Measurements from ENCODE around the gene FAAH2.
"Not testable (repeated sequence)": the region's sequence is repeated elsewhere in the genome, so short reads cannot be mapped to it uniquely, and the experiment has no call there.

The FAAH2 gene

GRCh38 chrX:57380026-57380796 lies 93.7 kb downstream of the FAAH2 start:
- DNase-seq: no peak

- DNase-seq: not testable (repeated sequence)
These were observed 107.7 kb downstream of the FAAH2 start for GRCh38 chrX:57394162-57394561.

- DNase-seq: not testable (repeated sequence)
These were observed 116.7 kb downstream of the FAAH2 start for GRCh38 chrX:57403191-57403590.

- DNase-seq: no peak
These were observed 119.6 kb downstream of the FAAH2 start for GRCh38 chrX:57406149-57406548.

GRCh38 chrX:57417827-57418226 lies 131.3 kb downstream of the FAAH2 start:
- no peak for DNase-seq

- DNase-seq: no peak
These were observed 135.8 kb downstream of the FAAH2 start for GRCh38 chrX:57422289-57422688.

- no peak for DNase-seq
These were observed 136.3 kb downstream of the FAAH2 start for GRCh38 chrX:57422790-57423189.

GRCh38 chrX:57445076-57445475 lies 158.6 kb downstream of the FAAH2 start:
- DNase-seq: no peak

- no peak for DNase-seq
These were observed 159.3 kb downstream of the FAAH2 start for GRCh38 chrX:57445832-57446231.

GRCh38 chrX:57447856-57448255 lies 161.3 kb downstream of the FAAH2 start:
- no peak for DNase-seq

GRCh38 chrX:57451426-57452020 lies 165.0 kb downstream of the FAAH2 start:
- no peak for DNase-seq

- no peak for DNase-seq
These were observed 167.4 kb downstream of the FAAH2 start for GRCh38 chrX:57453901-57454300.

- DNase-seq: no peak
These were observed 195.0 kb downstream of the FAAH2 start for GRCh38 chrX:57481514-57481913.

- no peak for DNase-seq
These were observed 230.0 kb downstream of the FAAH2 start for GRCh38 chrX:57516491-57516890.

- no peak for DNase-seq
These were observed 233.1 kb downstream of the FAAH2 start for GRCh38 chrX:57519578-57520118.

GRCh38 chrX:57528670-57529255 lies 242.3 kb downstream of the FAAH2 start:
- DNase-seq: no peak

Data from right hindlimb (tissue), 1 donor.